Smooth muscle cell (in vitro differentiated cells): ENCODE data around the gene KHNYN. TPM values are rescaled to one million over a fixed set of nuclear protein-coding genes. Genes with fewer than 3 reads are reported as not detected.
A peak's percentile ranks its signal among the peaks of the same experiment; 100 is the strongest.

ENCODE experiments used
- DNase-seq: peaks from one replicate; lab custom pipeline; 2025; ENCODE audit not compliant: unreplicated experiment; lab: John Stamatoyannopoulos, UW
- H2AFZ ChIP-seq: fragments of 200-600 bp; sonication (generic); 2 replicates; pipeline ENCODE4 v1.6.0; 2016; ENCODE audit warnings: antibody characterized with exemption, low read depth, mild to moderate bottlenecking
- H3F3A ChIP-seq: fragments of 200-600 bp; sonication (generic); 2 replicates; pipeline ENCODE4 v1.6.0; 2017; ENCODE audit warnings: antibody characterized with exemption, low read depth
- H3K27ac ChIP-seq: fragments of 200-600 bp; sonication (generic); 2 replicates; pipeline ENCODE4 v1.5.1; 2016; ENCODE audit warnings: low read depth, mild to moderate bottlenecking
- H3K27me3 ChIP-seq: fragments of 200-600 bp; sonication (generic); 2 replicates; pipeline ENCODE4 v1.6.1; 2016; ENCODE audit warnings: low read depth, mild to moderate bottlenecking
- H3K36me3 ChIP-seq: fragments of 200-600 bp; sonication (generic); 2 replicates; pipeline ENCODE4 v1.5.1; 2016; ENCODE audit warnings: low read depth
- H3K4me1 ChIP-seq: fragments of 200-600 bp; sonication (generic); 2 replicates; pipeline ENCODE4 v1.5.1; 2016; ENCODE audit warnings: low read depth
- H3K4me2 ChIP-seq: fragments of 200-600 bp; sonication (generic); 2 replicates; pipeline ENCODE4 v1.6.0; 2016; ENCODE audit warnings: mild to moderate bottlenecking
- H3K4me3 ChIP-seq: fragments of 200-600 bp; sonication (generic); 2 replicates; pipeline ENCODE4 v1.5.1; 2016; ENCODE audit warnings: mild to moderate bottlenecking
- H3K79me2 ChIP-seq: fragments of 200-600 bp; sonication (generic); 2 replicates; pipeline ENCODE4 v1.6.0; 2016; ENCODE audit warnings: low read depth, mild to moderate bottlenecking
- H3K9ac ChIP-seq: fragments of 200-600 bp; sonication (generic); 2 replicates; pipeline ENCODE4 v1.6.0; 2016; ENCODE audit warnings: low read depth
- H3K9me3 ChIP-seq: fragments of 200-600 bp; sonication (generic); replicated peaks from 2 replicates; pipeline ENCODE4 v1.5.1; 2016; ENCODE audit warnings: low read depth
- H4K20me1 ChIP-seq: fragments of 200-600 bp; sonication (generic); 2 replicates; pipeline ENCODE4 v1.6.0; 2016; ENCODE audit warnings: low read depth
- WGBS: methylation state at CpG from one replicate; pipeline ENCODE4 v1.1.7; 2016; ENCODE audit warnings: low lambda C conversion rate; 5-methylcytosine and 5-hydroxymethylcytosine counted together
- polyA plus RNA-seq: library from polyadenylated mRNA; unstranded; fragments of >200 nt; fragmentation: Nextera tagmentation; extraction: Ambion mirVana; gene quantifications from 2 replicates; pipeline ENCODE4 v1.2.1, GENCODE V29; 2016
- total RNA-seq: library from RNA; depleted of rRNA; stranded (reverse); fragments of >200 nt; gene quantifications from 2 replicates; pipeline ENCODE4 v1.2.3, GENCODE V29; 2014
- TF ChIP-seq, protein P1 (sequence below): fragments of 200-600 bp; sonication (generic); IDR thresholded peaks from 2 replicates; pipeline ENCODE4 v1.5.1; 2017; ENCODE audit warnings: borderline replicate concordance, mild to moderate bottlenecking, antibody characterized with exemption; ENCODE audit not compliant: insufficient read depth, poor library complexity, severe bottlenecking

Gene KHNYN
- total and polyA plus RNA-seq, 2 experiments from 2014 or later: 28.2 to 43.1 TPM

GRCh38 chr14:24397639-24398292 lies 32.0 kb upstream of the KHNYN start:
- H3F3A ChIP-seq: peaks cover 1% of the 10 kb centered on the region
- 71% methylated on average over 6 of the region's 6 CpGs for WGBS
- peak overlapping the region; percentile 89 for H3K4me2 ChIP-seq
- no peak overlapping the region for H3K4me3 ChIP-seq
- H3K36me3 ChIP-seq: no peaks in the 10 kb centered on the region
- TF ChIP-seq, protein P1, sequence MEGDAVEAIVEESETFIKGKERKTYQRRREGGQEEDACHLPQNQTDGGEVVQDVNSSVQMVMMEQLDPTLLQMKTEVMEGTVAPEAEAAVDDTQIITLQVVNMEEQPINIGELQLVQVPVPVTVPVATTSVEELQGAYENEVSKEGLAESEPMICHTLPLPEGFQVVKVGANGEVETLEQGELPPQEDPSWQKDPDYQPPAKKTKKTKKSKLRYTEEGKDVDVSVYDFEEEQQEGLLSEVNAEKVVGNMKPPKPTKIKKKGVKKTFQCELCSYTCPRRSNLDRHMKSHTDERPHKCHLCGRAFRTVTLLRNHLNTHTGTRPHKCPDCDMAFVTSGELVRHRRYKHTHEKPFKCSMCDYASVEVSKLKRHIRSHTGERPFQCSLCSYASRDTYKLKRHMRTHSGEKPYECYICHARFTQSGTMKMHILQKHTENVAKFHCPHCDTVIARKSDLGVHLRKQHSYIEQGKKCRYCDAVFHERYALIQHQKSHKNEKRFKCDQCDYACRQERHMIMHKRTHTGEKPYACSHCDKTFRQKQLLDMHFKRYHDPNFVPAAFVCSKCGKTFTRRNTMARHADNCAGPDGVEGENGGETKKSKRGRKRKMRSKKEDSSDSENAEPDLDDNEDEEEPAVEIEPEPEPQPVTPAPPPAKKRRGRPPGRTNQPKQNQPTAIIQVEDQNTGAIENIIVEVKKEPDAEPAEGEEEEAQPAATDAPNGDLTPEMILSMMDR: no peak
- no peaks in the 10 kb centered on the region for H3K9me3 ChIP-seq
- no peaks in the 10 kb centered on the region for H3K27me3 ChIP-seq
- H2AFZ ChIP-seq: no peak overlapping the region
- H3K27ac ChIP-seq: peak overlapping the region; percentile 35
- no peak for DNase-seq
- peaks cover 30% of the 10 kb centered on the region for H3K79me2 ChIP-seq
- H4K20me1 ChIP-seq: peaks cover 12% of the 10 kb centered on the region
- peaks cover 29% of the 10 kb centered on the region for H3K4me1 ChIP-seq
- H3K9ac ChIP-seq: peak overlapping the region; percentile 50

DNA sequence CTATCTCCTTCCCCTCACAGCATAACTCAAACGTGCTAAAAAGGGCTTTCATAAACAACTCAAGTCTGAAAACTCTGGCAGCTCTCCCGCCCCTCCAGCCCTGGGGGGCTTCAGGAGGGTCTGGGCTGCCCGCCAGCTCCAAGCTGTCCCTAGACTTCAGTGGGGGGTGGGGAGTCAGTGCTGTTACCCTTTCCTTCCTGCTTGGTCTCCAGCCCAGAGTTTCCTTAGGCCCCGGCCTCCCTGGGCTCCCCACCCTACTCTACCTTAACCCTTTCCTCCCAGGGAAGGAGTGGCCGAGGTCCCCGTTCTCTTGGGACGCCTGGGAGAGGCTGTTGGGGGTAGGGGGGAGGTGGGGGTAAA lies 31.5 kb upstream of the KHNYN start:
- Histone ChIP-seq H3K9ac (peak overlapping the region; percentile 50), H3F3A (no peaks in the 10 kb centered on the region), H3K79me2 (peaks cover 35% of the 10 kb centered on the region), H2AFZ (no peak overlapping the region), H4K20me1 (peaks cover 17% of the 10 kb centered on the region), H3K27me3 (no peaks in the 10 kb centered on the region), H3K4me2 (peak overlapping the region; percentile 89), H3K36me3 (no peaks in the 10 kb centered on the region), H3K4me1 (peaks cover 32% of the 10 kb centered on the region), H3K9me3 (no peaks in the 10 kb centered on the region), H3K27ac (peak overlapping the region; percentile 26), H3K4me3 (peak overlapping the region; percentile 83)
- WGBS: 18% methylated on average over 7 of the region's 7 CpGs
- no peak for DNase-seq
- TF ChIP-seq, protein P1: no peak

- peak within 1 kb of the TSS; percentile 31 for H2AFZ ChIP-seq
- H3K4me3 ChIP-seq: peak within 1 kb of the TSS; percentile 83
- peaks cover 38% of the 10 kb centered on the region for H3K79me2 ChIP-seq
- H3F3A ChIP-seq: no peaks in the 10 kb centered on the region
- TF ChIP-seq, protein P1: no peak
- DNase-seq: peak; percentile 18
- no peaks in the 10 kb centered on the region for H3K9me3 ChIP-seq
- H3K27me3 ChIP-seq: no peaks in the 10 kb centered on the region
- peak within 1 kb of the TSS; percentile 26 for H3K27ac ChIP-seq
- H3K4me2 ChIP-seq: peak within 1 kb of the TSS; percentile 89
- H3K9ac ChIP-seq: peak within 1 kb of the TSS; percentile 50
- peaks cover 32% of the 10 kb centered on the region for H3K4me1 ChIP-seq
- H3K36me3 ChIP-seq: no peaks in the 10 kb centered on the region
- peaks cover 23% of the 10 kb centered on the region for H4K20me1 ChIP-seq
- WGBS: 4% methylated on average over 16 of the region's 57 CpGs
These were observed 30.9 kb upstream of the KHNYN start, which contains the start of gene NYNRIN for GRCh38 chr14:24398653-24399446. NYNRIN (plus strand) TSS chr14:24399003; CDS start chr14:24399247, 244 bp downstream.
